Activated naive CD4-positive, alpha-beta T cell treated with anti-CD3 and anti-CD28 coated beads, Interleukin-2, amount 50 U/mL, for 24 hours (primary cell): ENCODE results near the gene FOXF1.

Experiments used
- H3K27ac Mint-ChIP-seq: one replicate; pipeline ENCODE4 v1.8.0; 2021; ENCODE audit warnings: mild to moderate bottlenecking, mixed read lengths
- H3K27me3 Mint-ChIP-seq: one replicate; pipeline ENCODE4 v1.8.0; 2021; ENCODE audit warnings: mixed read lengths
- H3K36me3 Mint-ChIP-seq: one replicate; pipeline ENCODE4 v1.8.0; 2021; ENCODE audit warnings: mixed read lengths
- H3K4me1 Mint-ChIP-seq: one replicate; pipeline ENCODE4 v1.8.0; 2021; ENCODE audit warnings: mixed read lengths
- H3K4me3 Mint-ChIP-seq: one replicate; pipeline ENCODE4 v1.8.0; 2021; ENCODE audit warnings: mild to moderate bottlenecking, mixed read lengths
- H3K9me3 Mint-ChIP-seq: one replicate; pipeline ENCODE4 v1.8.0; 2021; ENCODE audit warnings: mixed read lengths

Gene FOXF1

DNA sequence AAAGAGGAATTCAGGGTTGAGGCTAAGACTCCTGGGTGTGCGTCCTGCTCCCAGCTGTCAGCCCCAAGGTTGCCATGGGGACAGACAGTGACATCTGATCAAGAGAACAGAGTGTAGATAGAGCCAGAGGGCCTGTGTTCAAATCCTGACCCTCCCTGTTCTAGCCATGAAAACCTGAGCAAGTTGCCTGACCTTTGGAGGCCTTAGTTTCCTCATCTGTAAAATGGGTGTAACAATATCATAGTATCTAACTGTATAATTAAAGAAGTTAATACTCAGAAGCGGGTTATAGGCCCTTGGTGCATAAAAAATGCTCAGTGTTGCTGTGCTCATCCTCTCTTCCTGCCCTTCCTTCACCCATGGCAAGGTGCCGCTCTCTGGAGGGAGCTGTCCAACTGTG lies 28.7 kb upstream of the FOXF1 start:
- Mint-ChIP-seq H3K27ac (no peak overlapping the region), H3K9me3 (no peaks in the 10 kb centered on the region), H3K4me3 (no peak overlapping the region), H3K27me3 (peaks cover 18% of the 10 kb centered on the region), H3K4me1 (no peaks in the 10 kb centered on the region), H3K36me3 (no peaks in the 10 kb centered on the region)

DNA sequence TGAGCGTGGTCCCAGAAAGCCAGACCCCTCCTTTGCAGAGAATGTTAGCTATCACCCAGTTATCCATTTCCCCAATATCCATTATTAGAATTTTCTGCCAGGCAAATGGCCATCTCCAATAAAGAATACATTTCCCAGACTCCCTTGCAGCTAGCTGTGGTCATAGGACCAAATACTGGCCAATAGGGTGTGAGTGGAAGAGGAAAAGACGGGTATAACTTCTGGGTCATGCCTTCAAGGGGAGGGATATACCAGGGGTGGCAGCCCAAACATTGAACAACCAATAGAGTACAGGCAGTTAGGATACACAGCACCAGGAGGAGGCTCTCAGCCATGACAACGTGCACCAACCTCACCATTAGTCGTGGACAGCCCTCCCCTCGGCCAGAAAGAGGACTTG lies 26.1 kb upstream of the FOXF1 start:
- H3K27me3 Mint-ChIP-seq, result peaks cover 12% of the 10 kb centered on the region
- no peaks in the 10 kb centered on the region for H3K36me3 Mint-ChIP-seq
- no peaks in the 10 kb centered on the region for H3K4me1 Mint-ChIP-seq
- no peak overlapping the region for H3K27ac Mint-ChIP-seq
- H3K9me3 Mint-ChIP-seq, result no peaks in the 10 kb centered on the region
- H3K4me3 Mint-ChIP-seq, result no peak overlapping the region

DNA sequence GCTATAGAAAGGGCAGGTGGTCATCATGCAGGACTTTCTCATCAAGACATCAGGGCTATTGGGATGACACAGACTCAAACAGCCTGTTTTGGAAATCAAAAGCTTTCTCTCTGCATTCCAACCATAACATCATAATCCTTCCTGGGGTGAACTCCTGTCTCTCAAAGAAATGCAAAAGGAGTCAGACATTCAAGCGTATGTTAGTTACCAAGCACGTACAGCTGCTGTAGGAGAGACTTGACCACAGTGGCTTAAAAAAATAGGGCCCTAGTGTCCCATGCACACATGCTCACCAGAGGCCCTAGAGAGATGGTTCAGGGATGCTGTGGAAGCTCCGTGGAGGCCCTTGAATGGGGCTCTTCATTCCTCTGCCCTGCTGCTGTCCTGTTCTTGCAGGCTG lies 24.6 kb upstream of the FOXF1 start:
- Mint-ChIP-seq H3K27me3 (peaks cover 20% of the 10 kb centered on the region), H3K27ac (no peak overlapping the region), H3K36me3 (no peaks in the 10 kb centered on the region), H3K4me3 (no peak overlapping the region), H3K9me3 (no peaks in the 10 kb centered on the region), H3K4me1 (no peaks in the 10 kb centered on the region)

- no peaks in the 10 kb centered on the region for H3K36me3 Mint-ChIP-seq
- H3K27me3 Mint-ChIP-seq, result peaks cover 51% of the 10 kb centered on the region
- H3K4me1 Mint-ChIP-seq, result no peaks in the 10 kb centered on the region
- H3K27ac Mint-ChIP-seq, result no peak overlapping the region
- no peak overlapping the region for H3K4me3 Mint-ChIP-seq
- H3K9me3 Mint-ChIP-seq, result no peaks in the 10 kb centered on the region
Measured at GRCh38 chr16:86490859-86491639, 19.3 kb upstream of the FOXF1 start.

- Mint-ChIP-seq H3K27ac (no peak overlapping the region), H3K4me3 (no peak overlapping the region), H3K4me1 (no peaks in the 10 kb centered on the region), H3K27me3 (peaks cover 51% of the 10 kb centered on the region), H3K36me3 (no peaks in the 10 kb centered on the region), H3K9me3 (no peaks in the 10 kb centered on the region)
Measured at GRCh38 chr16:86491640-86492023, 18.7 kb upstream of the FOXF1 start.

GRCh38 chr16:86492267-86492960 lies 17.9 kb upstream of the FOXF1 start:
- H3K36me3 Mint-ChIP-seq, result no peaks in the 10 kb centered on the region
- H3K4me1 Mint-ChIP-seq, result no peaks in the 10 kb centered on the region
- H3K9me3 Mint-ChIP-seq, result no peaks in the 10 kb centered on the region
- peaks cover 52% of the 10 kb centered on the region for H3K27me3 Mint-ChIP-seq
- no peak overlapping the region for H3K4me3 Mint-ChIP-seq
- H3K27ac Mint-ChIP-seq, result no peak overlapping the region

DNA sequence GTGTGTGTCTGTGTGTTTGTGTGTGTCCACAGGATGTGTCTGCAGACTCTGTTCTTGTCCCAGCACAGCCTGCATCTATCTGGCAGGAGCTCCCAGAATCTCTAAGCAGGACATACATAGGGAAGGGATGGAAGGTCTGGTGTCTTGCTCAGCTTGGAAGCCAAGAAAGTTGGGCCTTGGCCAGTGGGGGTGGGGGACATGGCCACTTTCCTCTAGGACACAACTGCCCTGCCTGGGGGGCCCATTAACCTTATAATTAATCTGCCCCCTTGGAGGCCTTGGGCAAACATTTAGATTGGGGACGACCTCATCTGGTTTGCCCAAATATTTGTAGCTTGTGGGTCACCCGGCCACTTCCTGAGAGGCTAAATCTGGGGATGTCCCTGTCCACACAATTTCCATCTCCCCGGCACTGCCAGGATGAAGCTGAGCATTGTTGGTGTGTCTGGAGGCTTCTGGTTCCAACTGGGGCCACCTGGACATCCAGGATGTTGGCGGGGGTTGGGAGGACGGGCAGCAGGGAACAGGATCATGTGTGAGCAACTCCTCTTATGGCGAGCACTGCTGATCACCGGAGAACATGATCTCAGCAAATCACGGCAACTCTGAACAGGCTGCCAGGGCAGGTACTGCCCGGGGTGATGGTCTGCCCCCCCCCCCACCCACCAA lies 17.2 kb upstream of the FOXF1 start:
- Mint-ChIP-seq H3K9me3 (no peaks in the 10 kb centered on the region), H3K36me3 (no peaks in the 10 kb centered on the region), H3K27me3 (peaks cover 53% of the 10 kb centered on the region), H3K4me3 (no peak overlapping the region), H3K4me1 (no peaks in the 10 kb centered on the region), H3K27ac (no peak overlapping the region)

GRCh38 chr16:86494039-86494564 lies 16.2 kb upstream of the FOXF1 start:
- H3K27ac Mint-ChIP-seq, result no peak overlapping the region
- H3K27me3 Mint-ChIP-seq, result peaks cover 53% of the 10 kb centered on the region
- no peaks in the 10 kb centered on the region for H3K9me3 Mint-ChIP-seq
- H3K4me3 Mint-ChIP-seq, result no peak overlapping the region
- H3K4me1 Mint-ChIP-seq, result no peaks in the 10 kb centered on the region
- no peaks in the 10 kb centered on the region for H3K36me3 Mint-ChIP-seq

- peaks cover 52% of the 10 kb centered on the region for H3K27me3 Mint-ChIP-seq
- no peak overlapping the region for H3K27ac Mint-ChIP-seq
Measured at GRCh38 chr16:86494565-86495356, 15.6 kb upstream of the FOXF1 start.

GRCh38 chr16:86495357-86495701 lies 15.0 kb upstream of the FOXF1 start:
- no peak overlapping the region for H3K4me3 Mint-ChIP-seq
- no peaks in the 10 kb centered on the region for H3K9me3 Mint-ChIP-seq
- H3K27me3 Mint-ChIP-seq, result peaks cover 49% of the 10 kb centered on the region
- no peak overlapping the region for H3K27ac Mint-ChIP-seq
- H3K36me3 Mint-ChIP-seq, result no peaks in the 10 kb centered on the region
- H3K4me1 Mint-ChIP-seq, result no peaks in the 10 kb centered on the region

More at GRCh38 chr16:86494565-86495356, 15.6 kb upstream of the FOXF1 start:
- Mint-ChIP-seq H3K36me3 (no peaks in the 10 kb centered on the region), H3K4me3 (no peak overlapping the region), H3K9me3 (no peaks in the 10 kb centered on the region), H3K4me1 (no peaks in the 10 kb centered on the region)

- H3K9me3 Mint-ChIP-seq, result no peaks in the 10 kb centered on the region
- H3K27ac Mint-ChIP-seq, result no peak overlapping the region
- H3K36me3 Mint-ChIP-seq, result no peaks in the 10 kb centered on the region
- H3K4me1 Mint-ChIP-seq, result no peaks in the 10 kb centered on the region
- H3K4me3 Mint-ChIP-seq, result no peak overlapping the region
- H3K27me3 Mint-ChIP-seq, result peaks cover 49% of the 10 kb centered on the region
Measured at GRCh38 chr16:86495756-86496261, 14.5 kb upstream of the FOXF1 start.

GRCh38 chr16:86496262-86496928 lies 13.9 kb upstream of the FOXF1 start:
- no peaks in the 10 kb centered on the region for H3K36me3 Mint-ChIP-seq
- no peaks in the 10 kb centered on the region for H3K9me3 Mint-ChIP-seq
- no peak overlapping the region for H3K27ac Mint-ChIP-seq
- no peaks in the 10 kb centered on the region for H3K4me1 Mint-ChIP-seq
- H3K27me3 Mint-ChIP-seq, result peaks cover 46% of the 10 kb centered on the region
- H3K4me3 Mint-ChIP-seq, result no peak overlapping the region

DNA sequence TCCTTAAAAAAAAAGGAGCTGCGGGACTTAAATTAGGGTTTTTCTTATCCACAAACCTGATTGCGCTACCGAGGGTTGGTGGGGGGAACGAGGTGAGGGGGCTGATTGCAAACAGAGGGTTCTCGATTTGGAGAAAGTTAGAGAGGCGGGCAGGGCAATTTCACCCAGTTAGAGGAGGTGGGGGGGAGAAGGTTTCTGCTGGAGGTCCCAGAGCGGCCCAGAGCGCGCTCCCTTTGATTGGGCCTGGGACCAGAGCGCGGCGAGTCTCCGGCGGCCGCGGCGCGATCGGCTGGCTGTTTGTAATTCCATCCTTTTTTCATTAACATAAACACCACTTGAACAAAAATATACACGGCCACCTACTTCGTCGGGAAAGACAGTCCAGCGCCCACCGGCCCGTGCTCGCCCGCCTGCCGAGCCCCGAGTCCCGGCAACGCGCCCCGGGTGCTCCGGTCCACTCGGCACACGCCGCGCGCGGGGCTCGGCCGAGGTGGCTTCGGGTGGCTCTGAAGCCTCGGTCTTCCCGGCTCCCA lies 13.3 kb upstream of the FOXF1 start:
- H3K27ac Mint-ChIP-seq, result no peak overlapping the region
- H3K27me3 Mint-ChIP-seq, result peaks cover 47% of the 10 kb centered on the region
- no peaks in the 10 kb centered on the region for H3K4me1 Mint-ChIP-seq
- no peaks in the 10 kb centered on the region for H3K36me3 Mint-ChIP-seq
- H3K9me3 Mint-ChIP-seq, result no peaks in the 10 kb centered on the region
- no peak overlapping the region for H3K4me3 Mint-ChIP-seq

DNA sequence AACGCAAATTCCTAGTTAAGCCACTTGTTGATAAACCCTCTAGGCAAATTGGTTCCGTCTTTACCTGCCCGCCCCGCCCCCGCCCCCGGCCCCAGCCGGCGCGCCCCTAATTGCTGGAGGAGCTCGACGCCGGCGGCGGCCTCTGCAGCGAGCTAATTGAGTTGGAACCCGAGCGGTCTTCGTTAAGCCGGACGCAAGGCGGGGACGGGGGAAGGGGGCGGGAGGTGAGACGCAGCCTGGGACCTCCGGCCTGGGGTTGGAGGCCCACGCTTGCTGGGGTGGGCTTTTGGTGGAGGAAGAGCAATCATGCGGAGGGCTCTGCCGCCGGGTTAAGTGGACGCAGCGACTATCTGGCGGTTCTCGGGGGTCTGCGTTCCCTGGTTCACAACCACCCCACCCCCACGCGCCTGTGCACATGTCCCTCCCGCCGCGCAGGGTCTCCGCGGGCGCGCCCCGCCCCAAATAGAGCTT lies 12.7 kb upstream of the FOXF1 start:
- Mint-ChIP-seq H3K27me3 (peaks cover 46% of the 10 kb centered on the region), H3K4me3 (no peak overlapping the region), H3K27ac (no peak overlapping the region), H3K4me1 (no peaks in the 10 kb centered on the region), H3K36me3 (no peaks in the 10 kb centered on the region), H3K9me3 (no peaks in the 10 kb centered on the region)
